ENCODE measurements around the gene LIX1. TPM values are rescaled to one million over a fixed set of nuclear protein-coding genes. Genes with fewer than 3 reads are reported as not detected.

LIX1 gene
- total RNA-seq, 1 experiment from 2014 or later: not detected

DNA sequence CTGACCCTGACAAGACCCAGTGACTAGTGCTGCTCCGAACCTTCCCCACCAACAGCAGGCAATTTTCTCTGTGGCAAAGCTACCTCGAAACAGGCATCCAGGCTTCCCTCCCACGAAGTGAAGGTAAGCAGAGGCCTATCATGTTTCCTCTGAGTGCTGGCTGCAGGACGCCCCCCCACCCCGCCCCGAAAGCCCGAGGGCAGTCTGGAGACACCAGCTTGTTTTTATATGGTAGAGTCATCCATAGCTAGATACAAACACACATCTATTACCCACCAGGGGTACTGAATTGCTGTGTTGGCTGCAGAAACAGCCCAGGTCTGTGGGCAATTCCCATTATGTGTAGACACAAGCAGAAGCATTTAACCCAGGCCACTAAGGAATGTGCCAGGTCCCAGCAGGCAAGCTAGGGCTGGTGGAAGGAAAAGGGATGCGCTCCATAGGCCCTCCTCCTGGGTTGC is 40.4 kb downstream of the LIX1 start:
- H3K27me3 Mint-ChIP-seq (ENCODE audit: insufficient read depth, unreplicated experiment): no peaks in the 10 kb centered on the region
- intact Hi-C loops (cut with micrococcal nuclease): no loop called here
- H3K9me3 Mint-ChIP-seq (ENCODE audit: unreplicated experiment): peaks cover 14% of the 10 kb centered on the region
- BruUV-seq (replicated peaks): no TSS peak
- no peak for TF ChIP-seq CTCF (IDR thresholded peaks at IDR 0.05; ENCODE audit: unreplicated experiment)
- no peak overlapping the region for H3K4me3 Mint-ChIP-seq (ENCODE audit: unreplicated experiment)
- DNase-seq (ENCODE audit: unreplicated experiment): no peak
- POLR2A ChIA-PET: interaction anchor here (0.8 kb wide), 1 partner anchor 321 kb away, joined by 4 read pairs; no protein-coding TSS in a partner anchor
- no peaks in the 10 kb centered on the region for H3K36me3 Mint-ChIP-seq (ENCODE audit: insufficient read depth, unreplicated experiment)
- H3K27ac Mint-ChIP-seq (ENCODE audit: low read depth, unreplicated experiment): no peak overlapping the region
- H3K4me1 Mint-ChIP-seq (ENCODE audit: insufficient read depth, unreplicated experiment): no peaks in the 10 kb centered on the region
- CTCF ChIA-PET: interaction anchor here (0.6 to 1.0 kb wide), 2 partner anchors 8 to 40 kb away, joined by 3 to 4 read pairs; partner anchors contain the start of gene LIX1

DNA sequence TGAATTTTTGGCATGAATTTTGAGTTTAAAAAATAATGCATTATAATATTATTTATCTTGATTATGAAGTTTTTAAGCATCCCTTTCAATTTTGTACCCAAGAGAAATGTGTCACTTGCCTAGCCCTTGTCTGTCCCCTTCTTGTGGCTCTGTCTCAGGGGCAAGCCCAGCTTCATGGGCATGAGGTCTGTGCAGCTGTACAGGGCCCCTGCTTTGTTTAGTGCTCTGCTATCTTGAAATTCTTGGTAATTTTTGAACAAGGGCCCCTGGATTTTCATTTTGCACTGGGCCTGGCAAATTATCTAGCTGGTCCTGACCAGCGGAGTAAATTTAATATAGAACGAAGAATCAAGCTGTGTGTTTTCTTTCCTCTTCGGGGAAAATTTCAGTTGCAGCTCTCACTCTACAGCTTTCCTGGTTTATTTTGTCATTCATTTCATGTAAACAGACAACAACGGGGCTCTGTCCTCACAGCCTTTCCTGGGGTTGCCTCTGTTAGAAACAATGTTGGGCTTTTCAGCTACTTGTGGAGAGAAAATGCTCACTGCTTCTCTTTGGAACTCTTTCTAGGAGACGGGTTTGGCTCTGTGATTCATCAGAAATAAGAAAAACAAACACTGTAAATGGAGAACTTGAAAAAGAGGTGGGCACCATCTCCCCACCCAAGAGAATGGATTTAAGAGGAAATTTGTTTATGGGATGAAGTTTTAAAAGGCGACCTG is 41.1 kb downstream of the LIX1 start:
- Mint-ChIP-seq H3K36me3 (ENCODE audit: insufficient read depth, unreplicated experiment) (no peaks in the 10 kb centered on the region), H3K4me1 (ENCODE audit: insufficient read depth, unreplicated experiment) (no peaks in the 10 kb centered on the region), H3K27ac (ENCODE audit: low read depth, unreplicated experiment) (no peak overlapping the region), H3K9me3 (ENCODE audit: unreplicated experiment) (peaks cover 14% of the 10 kb centered on the region), H3K4me3 (ENCODE audit: unreplicated experiment) (no peak overlapping the region), H3K27me3 (ENCODE audit: insufficient read depth, unreplicated experiment) (no peaks in the 10 kb centered on the region)
- BruUV-seq (replicated peaks): no TSS peak
- ChIA-PET POLR2A (interaction anchor here (0.8 kb wide), 1 partner anchor 320 kb away, joined by 4 read pairs; no protein-coding TSS in a partner anchor), CTCF (interaction anchor here (1.0 kb wide), 1 partner anchor 41 kb away, joined by 3 read pairs; the partner anchor contains the start of gene LIX1)
- no peak for TF ChIP-seq CTCF (IDR thresholded peaks at IDR 0.05; ENCODE audit: unreplicated experiment)
- intact Hi-C loops (cut with micrococcal nuclease): no loop called here
- no peak for DNase-seq (ENCODE audit: unreplicated experiment)

DNA sequence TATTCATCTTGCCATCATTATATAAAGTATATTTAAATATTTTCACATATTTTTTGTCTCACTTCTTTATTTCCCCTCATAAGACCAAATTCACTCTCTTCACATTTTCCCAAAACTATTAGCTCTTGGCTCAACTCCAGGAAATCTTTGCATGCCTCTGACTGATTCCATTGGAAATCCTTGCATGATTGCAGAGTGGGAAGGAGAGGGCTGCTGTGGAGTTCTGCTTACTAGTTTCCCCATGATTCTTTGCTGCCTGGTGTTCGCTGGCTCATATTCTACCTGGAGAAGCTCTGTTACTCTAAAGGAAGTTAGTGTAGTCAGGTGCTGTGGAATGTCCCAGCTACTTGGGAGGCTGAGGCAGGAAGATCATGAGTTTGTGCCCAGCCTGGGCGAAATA is 41.9 kb downstream of the LIX1 start:
- DNase-seq (ENCODE audit: unreplicated experiment): no peak
- Mint-ChIP-seq H3K4me1 (ENCODE audit: insufficient read depth, unreplicated experiment) (no peaks in the 10 kb centered on the region), H3K36me3 (ENCODE audit: insufficient read depth, unreplicated experiment) (no peaks in the 10 kb centered on the region), H3K4me3 (ENCODE audit: unreplicated experiment) (no peak overlapping the region), H3K27ac (ENCODE audit: low read depth, unreplicated experiment) (no peak overlapping the region), H3K27me3 (ENCODE audit: insufficient read depth, unreplicated experiment) (no peaks in the 10 kb centered on the region), H3K9me3 (ENCODE audit: unreplicated experiment) (peaks cover 14% of the 10 kb centered on the region)
- ChIA-PET CTCF (no interaction called here), POLR2A (interaction anchor here (0.5 kb wide), 1 partner anchor 44 kb away, joined by 3 read pairs; no protein-coding TSS in a partner anchor)
- no TSS peak for BruUV-seq (replicated peaks)
- TF ChIP-seq CTCF (IDR thresholded peaks at IDR 0.05; ENCODE audit: unreplicated experiment): no peak
- intact Hi-C loops (cut with micrococcal nuclease): no loop called here

DNA sequence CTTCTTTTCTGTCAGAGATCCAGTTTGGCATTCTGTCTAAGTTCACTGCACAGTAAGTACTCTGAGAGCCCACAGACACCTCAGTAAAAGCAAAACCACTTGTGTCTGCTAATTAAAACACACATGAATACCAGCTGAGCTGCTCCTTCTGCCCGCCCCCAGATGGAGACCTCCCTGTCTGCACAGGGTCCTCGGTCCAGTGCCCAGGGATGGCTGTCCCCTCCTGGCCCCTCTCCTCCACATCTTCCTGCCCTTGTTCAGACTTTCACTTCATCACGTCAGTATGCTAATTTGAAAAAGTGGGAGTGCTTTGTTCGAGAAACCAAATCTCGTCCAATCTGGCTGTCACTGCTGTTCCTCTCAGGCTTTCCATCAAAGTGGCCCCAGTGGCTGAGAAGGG is 43.5 kb downstream of the LIX1 start:
- no TSS peak for BruUV-seq (replicated peaks)
- TF ChIP-seq CTCF (IDR thresholded peaks at IDR 0.05; ENCODE audit: unreplicated experiment): no peak
- no peak for DNase-seq (ENCODE audit: unreplicated experiment)
- Mint-ChIP-seq H3K4me1 (ENCODE audit: insufficient read depth, unreplicated experiment) (no peaks in the 10 kb centered on the region), H3K36me3 (ENCODE audit: insufficient read depth, unreplicated experiment) (no peaks in the 10 kb centered on the region), H3K27ac (ENCODE audit: low read depth, unreplicated experiment) (no peak overlapping the region), H3K27me3 (ENCODE audit: insufficient read depth, unreplicated experiment) (no peaks in the 10 kb centered on the region), H3K9me3 (ENCODE audit: unreplicated experiment) (peaks cover 14% of the 10 kb centered on the region), H3K4me3 (ENCODE audit: unreplicated experiment) (no peak overlapping the region)
- ChIA-PET CTCF (interaction anchor here (0.6 to 1.1 kb wide), 2 partner anchors 23 to 29 kb away, joined by 3 read pairs; no protein-coding TSS in a partner anchor), POLR2A (interaction anchor here (0.7 kb wide), 1 partner anchor 18 kb away, joined by 3 read pairs; no protein-coding TSS in a partner anchor)
- intact Hi-C loops (cut with micrococcal nuclease): no loop called here
